HG02885 (cell line): ENCODE data around the gene KLHL26.
"Not testable (repeated sequence)": the region's sequence is repeated elsewhere in the genome, so short reads cannot be mapped to it uniquely, and the experiment has no call there.

ENCODE experiments used
- ATAC-seq: cut with Tn5 transposase; IDR thresholded peaks from one replicate; pipeline ENCODE4 v1.9.1; 2021; ENCODE audit warnings: mild to moderate bottlenecking; ENCODE audit not compliant: unreplicated experiment, poor library complexity

KLHL26 gene

GRCh38 chr19:18600692-18601397 lies 36.0 kb upstream of the KLHL26 start:
- not testable (repeated sequence) for ATAC-seq

GRCh38 chr19:18601875-18602274 lies 35.0 kb upstream of the KLHL26 start:
- no peak for ATAC-seq

DNA sequence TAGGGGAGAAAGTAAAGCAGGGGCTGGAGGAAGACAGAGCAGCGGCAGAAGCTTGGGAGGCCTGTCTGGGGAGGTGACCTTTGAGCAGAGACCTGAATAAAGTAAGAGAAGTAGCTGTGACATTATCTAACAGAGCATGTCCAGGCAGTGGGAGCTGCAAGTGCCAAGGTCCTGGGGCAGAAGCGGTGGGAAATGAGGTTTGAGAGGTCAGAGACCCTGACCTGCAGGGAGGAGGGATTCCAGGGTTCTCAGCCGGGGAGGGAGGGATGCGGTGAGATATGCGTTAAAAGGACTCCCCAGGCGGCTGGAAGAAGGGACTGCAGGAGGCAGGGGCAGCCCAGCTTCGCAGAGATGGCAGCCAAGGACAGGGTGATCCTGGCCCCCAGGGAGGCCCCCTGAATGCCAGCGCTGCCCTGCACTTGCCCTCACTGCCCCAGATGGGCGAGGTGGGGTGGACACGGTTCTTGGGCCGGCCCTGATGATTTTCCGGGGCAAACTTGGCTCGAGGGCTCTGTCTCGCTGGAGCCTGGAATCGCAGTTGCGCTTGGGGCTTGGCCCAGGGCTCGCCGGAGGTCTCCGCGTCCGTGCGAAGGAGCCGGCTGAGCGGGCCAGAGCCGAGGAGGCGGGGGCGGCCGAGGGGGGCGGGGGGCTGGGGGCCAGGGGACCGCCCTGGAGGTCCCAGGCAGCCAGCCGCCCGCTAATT lies 33.4 kb upstream of the KLHL26 start:
- ATAC-seq = no peak

GRCh38 chr19:18603958-18604819 lies 32.6 kb upstream of the KLHL26 start:
- no peak for ATAC-seq

GRCh38 chr19:18604820-18605159 lies 32.0 kb upstream of the KLHL26 start:
- no peak for ATAC-seq

GRCh38 chr19:18605196-18605545 lies 31.7 kb upstream of the KLHL26 start:
- no peak for ATAC-seq

- no peak for ATAC-seq
Measured at GRCh38 chr19:18605546-18606280, 31.1 kb upstream of the KLHL26 start.

DNA sequence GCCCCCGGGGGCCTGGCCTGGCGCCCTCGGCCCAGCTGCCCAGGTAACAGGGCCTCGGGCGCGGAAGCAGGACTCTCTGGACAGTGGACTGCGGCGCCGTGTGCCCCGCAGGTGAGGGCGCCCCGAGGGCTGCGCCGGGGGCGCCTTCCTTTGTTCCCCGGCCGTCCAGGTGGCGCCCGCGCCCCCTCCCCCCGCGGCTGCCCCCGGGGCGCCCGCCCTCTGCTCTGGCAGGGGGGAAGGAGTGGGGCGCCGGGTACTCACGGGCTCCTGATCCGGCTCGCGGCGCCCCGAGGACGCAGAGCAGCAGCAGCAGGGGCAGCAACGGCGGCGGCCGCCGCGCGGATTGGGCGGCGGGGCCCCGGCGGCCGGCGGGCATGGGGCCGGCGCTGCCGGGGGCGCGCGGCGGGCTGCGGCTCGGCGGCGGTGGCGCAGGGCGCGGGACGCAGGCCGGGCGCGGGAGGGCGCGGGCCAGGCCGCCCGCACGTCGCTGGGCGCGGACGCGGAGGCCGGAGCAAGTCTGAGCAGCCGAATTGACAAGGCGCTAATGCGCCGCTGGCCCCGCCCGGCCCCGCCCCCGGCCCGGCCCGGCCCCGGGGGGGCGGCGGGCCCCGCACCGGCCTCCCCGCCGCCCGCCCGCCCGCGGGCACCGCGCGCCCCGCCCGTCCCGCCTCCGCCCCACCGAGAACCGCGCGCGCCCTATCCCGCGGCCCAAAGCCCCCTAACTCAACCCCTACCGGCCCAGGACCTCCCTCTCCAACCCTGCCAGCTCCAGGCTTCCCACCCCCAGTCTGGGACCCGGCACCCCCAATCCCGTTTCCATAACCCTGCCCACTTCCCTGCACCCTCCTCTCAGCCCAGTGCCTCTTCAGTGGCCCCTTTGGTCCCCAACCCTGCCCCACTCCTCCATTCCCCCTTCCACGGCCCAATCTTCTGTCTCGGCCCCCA lies 30.3 kb upstream of the KLHL26 start, which contains the start of gene CRLF1:
Gene CRLF1 (minus strand): TSS at position 519 of the 945 bp plus-strand sequence. CDS start 143 bp downstream, at position 376.
- no peak for ATAC-seq

- ATAC-seq = no peak
Measured at GRCh38 chr19:18607226-18608101, 29.4 kb upstream of the KLHL26 start.

DNA sequence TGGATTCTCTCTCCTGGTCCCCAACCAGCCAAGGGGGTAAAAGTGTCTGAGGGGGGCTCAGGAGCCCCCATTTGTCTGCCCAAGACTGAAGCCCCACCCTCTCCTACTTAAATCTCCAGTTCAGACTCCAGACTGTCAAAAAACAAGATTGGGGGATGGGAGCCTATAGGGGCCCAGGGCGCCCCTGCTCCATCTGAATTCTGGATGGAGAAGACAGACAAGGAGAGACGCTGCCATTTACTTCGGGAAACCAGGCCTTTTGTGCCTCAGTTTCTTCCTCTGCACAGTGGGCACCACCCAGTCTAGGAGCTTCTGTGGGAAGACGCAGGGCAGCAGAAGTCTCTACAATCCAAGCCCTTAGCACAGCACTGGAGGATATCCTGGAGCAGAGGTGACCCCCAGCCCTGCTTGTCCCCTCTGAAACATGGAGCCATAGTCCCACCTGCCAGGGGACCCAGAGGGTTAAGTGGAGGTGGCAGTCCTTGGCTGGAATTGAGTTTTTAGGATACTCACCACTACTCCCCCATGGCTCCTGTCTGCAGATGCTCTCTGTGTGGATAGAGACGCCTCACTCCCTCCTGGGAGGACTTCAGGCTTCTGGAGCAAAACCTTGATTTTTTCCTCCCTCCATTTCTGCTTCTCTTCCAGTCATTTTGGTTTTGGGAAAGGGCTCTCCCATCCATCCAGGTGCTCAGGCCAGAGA lies 28.6 kb upstream of the KLHL26 start:
- ATAC-seq = no peak

DNA sequence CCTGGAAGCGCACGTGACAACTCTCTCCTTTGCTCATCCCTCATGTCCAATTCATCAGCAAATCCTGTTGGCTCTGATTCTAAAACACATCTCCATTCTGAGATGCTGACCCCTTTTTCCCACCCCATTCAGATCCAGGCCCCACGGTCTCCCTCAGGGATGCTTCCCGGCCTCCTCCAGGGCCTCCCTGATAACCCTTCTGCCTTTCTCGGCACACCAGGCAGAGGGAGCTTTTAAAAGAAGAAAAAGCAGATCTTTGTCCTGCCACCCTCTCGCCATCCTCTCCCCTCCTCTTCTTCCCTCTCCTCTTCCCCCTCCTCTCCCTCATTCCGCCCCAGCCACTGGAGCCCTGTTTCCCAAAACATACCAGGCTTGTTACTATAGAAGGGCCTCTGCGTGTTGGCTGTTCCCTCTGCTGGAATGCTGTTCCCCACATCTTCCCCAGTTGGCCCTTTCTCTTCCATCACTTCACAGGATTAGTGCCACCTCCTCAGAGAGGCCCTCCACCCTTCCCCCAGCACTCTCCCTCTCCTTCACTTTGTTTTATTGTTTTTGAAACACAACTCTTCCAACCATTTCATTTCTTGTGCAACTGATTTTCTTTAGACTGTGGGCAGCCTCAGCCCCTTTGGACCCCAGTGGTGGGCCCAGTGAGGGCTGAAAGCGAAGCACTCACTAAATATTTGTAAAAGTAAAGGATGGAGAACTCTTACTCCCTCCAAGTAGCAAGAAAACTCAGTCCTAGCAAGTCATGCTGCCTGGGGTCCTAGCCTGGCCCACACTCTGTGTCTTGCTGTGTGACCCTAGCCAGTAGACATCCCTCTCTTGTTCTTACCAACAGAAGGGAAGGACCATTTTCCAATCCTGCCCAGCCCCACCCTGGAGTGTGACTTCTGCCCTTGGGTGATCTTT lies 27.8 kb upstream of the KLHL26 start:
- ATAC-seq = no peak

GRCh38 chr19:18609717-18610051 lies 27.1 kb upstream of the KLHL26 start:
- ATAC-seq = no peak

DNA sequence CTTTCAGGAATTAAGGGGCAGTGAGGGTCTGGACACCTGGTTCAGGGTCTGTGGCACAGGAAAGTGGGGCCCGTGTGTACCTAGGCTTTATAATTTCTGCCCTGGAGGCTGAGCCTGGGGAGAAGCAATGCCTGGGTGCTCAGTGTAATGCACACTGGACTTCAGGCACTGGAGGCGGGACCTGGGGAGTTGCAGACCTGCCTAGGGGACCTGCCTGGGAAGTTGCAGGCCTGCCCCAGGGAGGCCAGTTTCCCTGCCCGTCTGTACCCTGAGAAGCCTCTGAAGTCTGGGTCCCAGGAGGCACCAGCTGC lies 26.6 kb upstream of the KLHL26 start:
- no peak for ATAC-seq

DNA sequence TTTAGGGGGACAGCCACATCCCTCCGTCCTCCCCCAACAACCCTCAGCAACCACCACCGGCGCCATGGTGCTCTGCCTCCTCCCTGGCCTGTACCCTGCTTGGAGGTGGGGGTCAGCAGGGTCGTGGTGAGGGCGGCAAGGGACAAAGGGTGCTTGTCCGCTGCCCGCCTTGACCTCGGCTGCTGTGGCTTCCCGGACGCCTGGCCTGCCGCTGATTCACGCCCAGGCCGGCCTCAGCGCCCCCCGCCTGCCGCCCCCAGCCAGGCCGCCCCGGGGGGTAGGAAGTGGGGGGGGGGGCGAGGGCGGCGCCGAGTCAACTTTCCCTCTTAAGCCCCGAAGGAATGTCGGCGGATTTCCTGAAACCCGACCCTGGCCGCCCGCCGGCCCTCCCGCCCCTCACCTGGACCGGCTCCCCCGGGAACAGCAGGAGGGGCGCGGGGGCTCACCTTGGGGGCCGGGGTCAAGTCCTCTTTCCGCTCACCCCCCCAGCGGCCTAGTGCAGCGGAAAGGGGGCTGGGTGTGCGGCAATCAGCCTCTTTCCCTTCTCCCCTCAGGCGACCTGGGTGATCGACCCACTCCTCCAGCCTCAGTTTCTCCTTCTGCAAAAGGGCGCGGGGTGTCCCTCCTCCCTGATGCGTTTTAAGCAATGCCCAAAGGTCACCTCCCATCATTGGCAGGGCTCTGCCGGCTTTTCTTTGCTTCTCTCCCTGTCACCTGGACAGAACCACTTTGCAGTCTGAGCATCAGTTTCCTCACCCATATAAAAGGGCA lies 26.1 kb upstream of the KLHL26 start:
- no peak for ATAC-seq

DNA sequence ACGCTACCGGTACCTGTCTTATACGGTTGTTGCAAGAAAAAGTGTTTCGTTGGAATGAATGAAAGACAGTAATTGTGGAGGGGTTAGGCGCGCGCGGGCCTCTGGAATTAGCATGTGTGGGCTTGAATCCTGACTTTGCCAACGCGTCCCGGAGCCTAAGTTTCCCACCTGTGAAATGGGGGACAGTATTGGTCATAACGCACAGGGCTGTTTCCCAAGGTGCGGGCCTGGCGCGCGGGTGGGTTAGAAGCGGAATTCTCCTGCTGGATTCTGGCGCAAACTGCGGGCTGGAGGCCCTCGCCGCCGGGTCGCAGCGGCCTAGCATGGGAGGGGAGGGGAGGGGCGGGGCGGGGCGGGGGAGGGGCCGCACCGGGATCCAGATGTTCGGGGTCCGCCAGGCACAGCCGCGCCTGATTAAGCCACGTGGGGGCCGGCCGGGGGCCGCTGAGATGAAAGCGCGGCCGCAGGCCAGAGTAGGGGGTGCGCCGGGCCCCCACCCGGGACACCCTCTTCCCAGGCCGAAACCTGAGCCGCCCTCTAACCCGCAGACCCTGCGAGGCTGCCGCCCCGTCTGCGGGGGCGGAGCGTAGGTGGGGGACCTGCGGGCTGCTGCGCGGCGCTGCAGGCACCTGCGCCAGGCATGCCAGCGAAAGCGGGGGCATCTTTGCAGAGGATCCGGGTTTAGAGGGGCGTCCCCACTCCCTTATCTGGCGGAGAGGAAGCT lies 25.3 kb upstream of the KLHL26 start:
- no peak for ATAC-seq
